Subcutaneous adipose tissue (tissue), 4 donors: ENCODE measurements around the gene FAM76A. TPM values are rescaled to one million over a fixed set of nuclear protein-coding genes. Genes with fewer than 3 reads are reported as not detected.

Experiments used
- total RNA-seq, 4 donors: library from RNA; depleted of rRNA; stranded (reverse); fragments of >200 nt; gene quantifications; one replicate each; pipeline ENCODE4 v1.1.0, GENCODE V29; 2016
- TF ChIP-seq, protein P1 (sequence below): fragments of 450-650 bp; IDR thresholded peaks from one replicate; pipeline ENCODE4 v1.5.1; 2016; ENCODE audit warnings: low read depth, mild to moderate bottlenecking, control low read depth, antibody characterized with exemption, moderate library complexity

The FAM76A gene
- total RNA-seq, 4 donors from 2014 or later = 19.4 to 37.9 (median 23.3) TPM

- TF ChIP-seq, protein P1, sequence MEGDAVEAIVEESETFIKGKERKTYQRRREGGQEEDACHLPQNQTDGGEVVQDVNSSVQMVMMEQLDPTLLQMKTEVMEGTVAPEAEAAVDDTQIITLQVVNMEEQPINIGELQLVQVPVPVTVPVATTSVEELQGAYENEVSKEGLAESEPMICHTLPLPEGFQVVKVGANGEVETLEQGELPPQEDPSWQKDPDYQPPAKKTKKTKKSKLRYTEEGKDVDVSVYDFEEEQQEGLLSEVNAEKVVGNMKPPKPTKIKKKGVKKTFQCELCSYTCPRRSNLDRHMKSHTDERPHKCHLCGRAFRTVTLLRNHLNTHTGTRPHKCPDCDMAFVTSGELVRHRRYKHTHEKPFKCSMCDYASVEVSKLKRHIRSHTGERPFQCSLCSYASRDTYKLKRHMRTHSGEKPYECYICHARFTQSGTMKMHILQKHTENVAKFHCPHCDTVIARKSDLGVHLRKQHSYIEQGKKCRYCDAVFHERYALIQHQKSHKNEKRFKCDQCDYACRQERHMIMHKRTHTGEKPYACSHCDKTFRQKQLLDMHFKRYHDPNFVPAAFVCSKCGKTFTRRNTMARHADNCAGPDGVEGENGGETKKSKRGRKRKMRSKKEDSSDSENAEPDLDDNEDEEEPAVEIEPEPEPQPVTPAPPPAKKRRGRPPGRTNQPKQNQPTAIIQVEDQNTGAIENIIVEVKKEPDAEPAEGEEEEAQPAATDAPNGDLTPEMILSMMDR = no peak
Observed at GRCh38 chr1:27773826-27774445, 48.2 kb downstream of the FAM76A start.

- TF ChIP-seq, protein P1 = no peak
Observed at GRCh38 chr1:27774654-27775053, 48.9 kb downstream of the FAM76A start.

- TF ChIP-seq, protein P1 = no peak
Observed at GRCh38 chr1:27778056-27778455, 52.3 kb downstream of the FAM76A start.

DNA sequence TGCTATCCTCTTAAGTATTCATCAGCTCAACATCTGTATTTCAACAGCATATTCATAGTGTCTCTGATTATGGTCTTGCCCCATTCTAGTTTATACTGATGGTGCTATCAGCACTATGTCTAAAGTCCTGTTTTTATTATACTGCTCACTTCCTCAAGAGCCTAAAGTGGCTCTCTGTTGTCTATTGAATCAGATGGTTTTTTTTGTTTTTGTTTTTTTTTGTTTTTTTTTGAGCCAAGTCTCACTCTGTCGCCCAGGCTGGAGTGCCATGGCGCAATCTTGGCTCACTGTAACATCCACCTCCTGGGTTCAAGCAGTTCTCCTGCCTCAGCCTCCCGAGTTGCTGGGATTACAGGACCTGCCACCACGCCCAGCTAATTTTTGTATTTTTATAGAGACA lies 53.4 kb downstream of the FAM76A start:
- TF ChIP-seq, protein P1 = no peak

GRCh38 chr1:27782950-27783349 lies 57.2 kb downstream of the FAM76A start:
- TF ChIP-seq, protein P1 = no peak

- TF ChIP-seq, protein P1 = no peak
Observed at GRCh38 chr1:27784700-27785099, 58.9 kb downstream of the FAM76A start.

DNA sequence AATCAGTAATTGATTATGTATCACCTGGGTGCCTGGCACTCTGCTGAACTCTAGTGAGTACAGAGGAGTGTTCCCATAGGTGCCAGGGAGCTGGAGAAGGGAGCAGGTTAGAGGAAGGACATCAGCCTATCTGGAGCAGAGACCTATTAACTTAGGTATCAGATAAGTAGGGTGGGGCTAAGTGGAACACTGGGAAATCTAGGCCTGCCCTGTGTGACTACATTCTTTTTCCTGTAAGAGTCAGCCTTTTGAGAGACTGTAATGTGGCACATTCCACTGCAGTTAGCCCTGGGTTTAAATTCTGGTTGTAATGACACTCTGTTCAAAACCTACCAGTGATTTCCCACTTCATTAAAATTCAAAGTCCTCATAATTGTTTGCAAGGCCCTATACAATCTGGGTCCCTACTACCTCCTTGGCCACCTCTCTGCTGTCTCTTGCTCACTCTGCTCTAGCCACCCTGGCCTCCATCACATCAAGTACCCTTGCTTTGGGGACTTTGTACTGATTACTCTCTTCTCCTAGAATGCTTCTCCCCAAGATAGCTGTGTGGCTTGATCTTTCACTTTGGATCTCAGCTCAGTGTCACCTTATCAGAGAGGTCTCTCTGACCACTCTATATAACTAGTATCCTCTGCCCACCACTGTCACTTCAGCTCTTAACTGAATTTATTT lies 60.2 kb downstream of the FAM76A start:
- TF ChIP-seq, protein P1 = no peak
